Measurements from ENCODE around the gene CSNK1A1L. TPM values are rescaled to one million over a fixed set of nuclear protein-coding genes. Genes with fewer than 3 reads are reported as not detected.

The CSNK1A1L gene
- total and polyA plus RNA-seq, 10 of the 15 experiments (the other 5 are each of a cell fraction or from before 2014, with no cell fraction given), result not detected

DNA sequence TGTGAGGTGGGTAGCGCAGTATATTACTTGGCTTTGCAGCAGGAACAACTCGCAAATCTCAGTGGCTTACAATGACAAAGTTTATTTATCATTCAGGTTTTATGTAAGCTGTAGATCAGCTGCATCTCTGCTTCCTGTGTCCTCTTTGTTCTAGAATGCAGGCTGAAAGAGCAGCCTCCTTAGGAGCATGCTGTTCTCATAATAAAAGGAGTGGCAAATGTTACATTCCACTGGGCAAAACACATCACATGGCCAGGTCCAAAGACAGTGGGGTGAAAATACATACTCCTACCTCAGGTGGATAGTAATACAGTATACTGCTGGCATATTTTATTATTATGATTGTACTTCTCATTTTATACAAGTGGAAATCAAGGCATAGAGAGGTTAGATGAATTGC is 1.2 kb upstream of the CSNK1A1L start:
- FAIRE-seq, result no peak
- Histone ChIP-seq H3K4me2 (ENCODE audit: control insufficient read depth, insufficient read depth) (no peak overlapping the region), H3K4me3 (no peak overlapping the region), H3K4me1 (ENCODE audit: control insufficient read depth, insufficient read depth, low read length) (no peaks in the 10 kb centered on the region), H3K27me3 (replicated peaks in 1 of 2; ENCODE audit: control insufficient read depth in 2 of 2, insufficient read depth in 2 of 2, low read length in 1 of 2) (no peaks in the 10 kb centered on the region; a peak in 1 of 4 replicates), H4K20me1 (ENCODE audit: control insufficient read depth, insufficient read depth) (no peaks in the 10 kb centered on the region), H2AFZ (ENCODE audit: control insufficient read depth, low read depth, low read length) (no peak overlapping the region), H3K9me3 (replicated peaks; ENCODE audit: control insufficient read depth, insufficient read depth, low read length) (no peaks in the 10 kb centered on the region), H3K36me3 (ENCODE audit: control insufficient read depth in 2 of 2, insufficient read depth in 2 of 2, low read length in 1 of 2) (no peaks in the 10 kb centered on the region), H3K27ac (ENCODE audit: control insufficient read depth, insufficient read depth) (no peak overlapping the region), H3K9ac (ENCODE audit: control insufficient read depth, insufficient read depth, low read length) (no peak overlapping the region), H3K79me2 (ENCODE audit: control insufficient read depth, insufficient read depth, low read length) (no peaks in the 10 kb centered on the region)
- intact Hi-C loops (cut with micrococcal nuclease; ENCODE audit: unreplicated experiment), result loop anchor here (5.0 kb wide), 1 partner anchor 496 kb away; no protein-coding TSS in a partner anchor
- BruUV-seq (replicated peaks), result no TSS peak
- in situ Hi-C loops (cut with MboI), result no loop called here
- SMC1A ChIA-PET (ENCODE audit: uncharacterized antibody, unreplicated experiment), result no interaction called here
- POLR2A ChIA-PET, result no interaction called here
- DNase-seq (ENCODE audit: low read depth, low spot score), result no peak
- RAD21 ChIA-PET (ENCODE audit: unreplicated experiment), result no interaction called here
- 85% methylated on average over 2 of the region's 2 CpGs for WGBS (ENCODE audit: insufficient coverage, insufficient replicate concordance, low lambda C conversion rate, missing lambda C conversion rate)
- no peak for TF ChIP-seq HDAC6 (IDR thresholded peaks at IDR 0.05; ENCODE audit: unreplicated experiment)
- CTCF ChIA-PET, result no interaction called here
- no peak for ATAC-seq

DNA sequence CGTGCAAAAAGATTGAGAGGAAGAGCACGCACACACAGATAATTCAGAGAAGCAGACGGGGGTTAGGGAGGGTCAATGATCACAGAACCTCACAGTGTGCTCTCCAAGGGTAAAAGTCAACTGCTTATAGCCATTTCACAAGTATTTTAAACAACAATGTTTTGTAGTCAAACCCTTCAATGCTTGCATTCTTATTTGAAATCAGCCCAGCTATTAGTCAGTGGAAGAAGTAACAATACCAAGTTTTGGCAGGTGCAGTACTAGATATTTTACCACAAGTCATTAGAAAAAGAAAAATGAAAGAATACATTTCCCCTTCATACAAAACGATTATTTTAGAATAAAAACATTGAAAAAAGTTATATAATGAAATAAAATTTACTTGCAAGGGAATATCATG is 2.6 kb downstream of the CSNK1A1L start:
- Histone ChIP-seq H3K4me3 (no peak overlapping the region), H3K9ac (ENCODE audit: control insufficient read depth, insufficient read depth, low read length) (no peak overlapping the region), H3K79me2 (ENCODE audit: control insufficient read depth, insufficient read depth, low read length) (no peaks in the 10 kb centered on the region), H3K27ac (ENCODE audit: control insufficient read depth, insufficient read depth) (no peak overlapping the region), H4K20me1 (ENCODE audit: control insufficient read depth, insufficient read depth) (no peaks in the 10 kb centered on the region), H3K9me3 (replicated peaks; ENCODE audit: control insufficient read depth, insufficient read depth, low read length) (no peaks in the 10 kb centered on the region), H3K4me1 (ENCODE audit: control insufficient read depth, insufficient read depth, low read length) (no peaks in the 10 kb centered on the region), H3K36me3 (ENCODE audit: control insufficient read depth in 2 of 2, insufficient read depth in 2 of 2, low read length in 1 of 2) (no peaks in the 10 kb centered on the region), H2AFZ (ENCODE audit: control insufficient read depth, low read depth, low read length) (no peak overlapping the region), H3K27me3 (replicated peaks in 1 of 2; ENCODE audit: control insufficient read depth in 2 of 2, insufficient read depth in 2 of 2, low read length in 1 of 2) (no peaks in the 10 kb centered on the region; a peak in 3 of 4 replicates), H3K4me2 (ENCODE audit: control insufficient read depth, insufficient read depth) (no peak overlapping the region)
- WGBS (ENCODE audit: insufficient coverage, insufficient replicate concordance, low lambda C conversion rate, missing lambda C conversion rate), result 34% methylated on average over 4 of the region's 4 CpGs
- SMC1A ChIA-PET (ENCODE audit: uncharacterized antibody, unreplicated experiment), result interaction anchor here (0.6 kb wide), 1 partner anchor 1557 kb away, joined by 4 read pairs; no protein-coding TSS in a partner anchor
- no TSS peak for BruUV-seq (replicated peaks)
- DNase-seq (ENCODE audit: low read depth, low spot score) (no peak), FAIRE-seq (no peak), ATAC-seq (no peak)
- intact Hi-C loops (cut with micrococcal nuclease; ENCODE audit: unreplicated experiment), result no loop called here
- in situ Hi-C loops (cut with MboI), result no loop called here
- POLR2A ChIA-PET, result no interaction called here
- CTCF ChIA-PET, result no interaction called here
- RAD21 ChIA-PET (ENCODE audit: unreplicated experiment), result no interaction called here
- TF ChIP-seq FOS (IDR thresholded peaks at IDR 0.05; ENCODE audit: borderline replicate concordance, extremely low read depth, insufficient read length) (no peak), KLF5 (IDR thresholded peaks at IDR 0.05; ENCODE audit: partially characterized antibody) (no peak), HDAC2 (IDR thresholded peaks at IDR 0.05) (no peak), CHD2 (IDR thresholded peaks at IDR 0.05; ENCODE audit: borderline replicate concordance, low read depth, low read length) (no peak), EGR1 (IDR thresholded peaks at IDR 0.05; ENCODE audit: borderline replicate concordance in 1 of 2, low read depth in 2 of 2, low read length in 2 of 2) (no peak), TCF3 (IDR thresholded peaks at IDR 0.05; ENCODE audit: borderline replicate concordance, insufficient read depth, low read depth, low read length) (no peak), HCFC1 (IDR thresholded peaks at IDR 0.05; ENCODE audit: low read length) (no peak), RCOR1 (conservative IDR thresholded peaks at IDR 0.05; ENCODE audit: low read depth, low read length) (no peak), ZNF384 (IDR thresholded peaks at IDR 0.05; ENCODE audit: borderline replicate concordance, low read depth, low read length) (no peak), NRF1 (conservative IDR thresholded peaks at IDR 0.05; ENCODE audit: low read depth, low read length) (no peak), ZNF24 (IDR thresholded peaks at IDR 0.05) (no peak), SMC3 (IDR thresholded peaks at IDR 0.05; ENCODE audit: borderline replicate concordance, low read length) (no peak), RELA (IDR thresholded peaks at IDR 0.05; ENCODE audit: borderline replicate concordance, partially characterized antibody) (no peak), NR2C2 (IDR thresholded peaks at IDR 0.05; ENCODE audit: borderline replicate concordance, control insufficient read depth, insufficient read length, low read depth) (no peak), SIN3A (IDR thresholded peaks at IDR 0.05; ENCODE audit: low read depth, low read length) (no peak)
- TF ChIP-seq, protein P1, sequence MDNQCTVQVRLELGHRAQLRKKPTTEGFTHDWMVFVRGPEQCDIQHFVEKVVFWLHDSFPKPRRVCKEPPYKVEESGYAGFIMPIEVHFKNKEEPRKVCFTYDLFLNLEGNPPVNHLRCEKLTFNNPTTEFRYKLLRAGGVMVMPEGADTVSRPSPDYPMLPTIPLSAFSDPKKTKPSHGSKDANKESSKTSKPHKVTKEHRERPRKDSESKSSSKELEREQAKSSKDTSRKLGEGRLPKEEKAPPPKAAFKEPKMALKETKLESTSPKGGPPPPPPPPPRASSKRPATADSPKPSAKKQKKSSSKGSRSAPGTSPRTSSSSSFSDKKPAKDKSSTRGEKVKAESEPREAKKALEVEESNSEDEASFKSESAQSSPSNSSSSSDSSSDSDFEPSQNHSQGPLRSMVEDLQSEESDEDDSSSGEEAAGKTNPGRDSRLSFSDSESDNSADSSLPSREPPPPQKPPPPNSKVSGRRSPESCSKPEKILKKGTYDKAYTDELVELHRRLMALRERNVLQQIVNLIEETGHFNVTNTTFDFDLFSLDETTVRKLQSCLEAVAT (IDR thresholded peaks at IDR 0.05), result no peak
- TF ChIP-seq, protein P2, sequence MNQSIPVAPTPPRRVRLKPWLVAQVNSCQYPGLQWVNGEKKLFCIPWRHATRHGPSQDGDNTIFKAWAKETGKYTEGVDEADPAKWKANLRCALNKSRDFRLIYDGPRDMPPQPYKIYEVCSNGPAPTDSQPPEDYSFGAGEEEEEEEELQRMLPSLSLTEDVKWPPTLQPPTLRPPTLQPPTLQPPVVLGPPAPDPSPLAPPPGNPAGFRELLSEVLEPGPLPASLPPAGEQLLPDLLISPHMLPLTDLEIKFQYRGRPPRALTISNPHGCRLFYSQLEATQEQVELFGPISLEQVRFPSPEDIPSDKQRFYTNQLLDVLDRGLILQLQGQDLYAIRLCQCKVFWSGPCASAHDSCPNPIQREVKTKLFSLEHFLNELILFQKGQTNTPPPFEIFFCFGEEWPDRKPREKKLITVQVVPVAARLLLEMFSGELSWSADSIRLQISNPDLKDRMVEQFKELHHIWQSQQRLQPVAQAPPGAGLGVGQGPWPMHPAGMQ (IDR thresholded peaks at IDR 0.05; ENCODE audit: borderline replicate concordance), result no peak
